ENCODE results near the gene TAF8.
A peak's percentile ranks its signal among the peaks of the same experiment; 100 is the strongest.

The TAF8 gene

DNA sequence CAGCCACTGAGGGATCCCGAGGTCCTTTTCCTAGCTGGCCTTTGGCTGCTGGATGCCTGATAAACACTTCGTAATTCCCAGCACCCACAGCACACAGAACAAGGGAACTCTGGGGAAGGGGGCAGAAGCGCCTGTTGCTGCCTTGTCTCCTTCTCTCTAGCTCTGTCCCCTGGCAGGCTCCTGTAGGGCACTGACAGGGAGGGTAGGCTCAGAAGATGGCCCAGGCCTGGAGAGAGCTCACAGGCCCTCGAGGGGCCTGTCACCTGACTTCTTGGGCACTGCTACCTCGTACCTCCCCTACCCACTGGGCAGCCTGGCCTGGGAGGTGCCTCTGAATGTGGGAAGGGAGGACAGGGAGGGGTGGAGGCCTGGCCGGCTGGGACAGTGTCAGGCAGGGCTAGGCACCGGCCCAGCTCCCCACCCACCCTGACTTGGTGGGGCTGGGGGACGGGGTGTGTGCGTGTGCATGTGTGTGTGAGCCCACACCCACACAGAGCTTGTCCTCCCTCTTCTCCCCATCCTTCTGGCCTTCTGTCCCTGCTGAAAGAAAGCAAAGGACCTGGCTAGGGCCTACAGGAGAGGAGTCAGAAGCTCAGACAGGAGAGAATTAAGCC lies 74.0 kb downstream of the TAF8 start:
- DNase-seq (ENCODE audit: low spot score), result no peak

DNA sequence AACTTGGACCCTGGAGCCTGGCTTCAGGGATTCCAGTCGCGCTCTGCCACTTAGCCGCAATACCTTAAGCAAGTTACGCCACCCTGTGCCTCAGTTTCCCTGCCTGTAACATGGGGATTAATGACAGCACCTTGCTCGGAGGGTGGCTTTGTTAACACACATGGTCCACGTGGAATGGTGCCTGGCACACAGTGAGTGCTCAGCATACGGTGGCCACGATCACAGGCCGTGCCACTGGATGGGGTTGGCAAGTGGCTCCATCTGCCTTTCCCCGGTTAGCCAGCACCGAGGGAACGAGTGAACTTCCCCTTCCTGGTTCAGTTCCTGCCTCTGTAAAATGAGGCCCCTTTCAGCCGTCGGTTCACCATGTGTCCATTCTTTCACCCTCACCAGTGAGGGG lies 74.9 kb downstream of the TAF8 start:
- DNase-seq (ENCODE audit: low spot score), result no peak

DNA sequence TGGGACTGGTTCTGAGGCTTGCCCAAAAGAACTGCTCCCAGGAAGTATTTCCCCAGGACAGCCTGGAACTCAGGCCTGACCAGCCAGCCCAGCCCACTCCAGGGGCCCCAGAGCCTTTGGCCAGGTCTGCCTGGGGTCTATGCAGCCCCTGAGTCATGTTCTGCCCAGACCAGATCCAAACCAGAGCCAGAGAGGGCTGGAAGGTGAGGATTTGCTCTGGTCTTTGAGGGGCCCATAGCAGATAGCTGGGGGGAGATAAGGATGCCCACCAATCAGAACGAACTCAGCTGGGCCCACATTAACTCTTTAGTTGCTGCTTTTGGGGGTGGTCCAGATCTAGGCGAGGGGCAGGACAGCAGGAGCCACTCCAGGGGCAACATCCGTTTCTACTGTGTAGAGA lies 75.3 kb downstream of the TAF8 start:
- no peak for DNase-seq (ENCODE audit: low spot score)

DNA sequence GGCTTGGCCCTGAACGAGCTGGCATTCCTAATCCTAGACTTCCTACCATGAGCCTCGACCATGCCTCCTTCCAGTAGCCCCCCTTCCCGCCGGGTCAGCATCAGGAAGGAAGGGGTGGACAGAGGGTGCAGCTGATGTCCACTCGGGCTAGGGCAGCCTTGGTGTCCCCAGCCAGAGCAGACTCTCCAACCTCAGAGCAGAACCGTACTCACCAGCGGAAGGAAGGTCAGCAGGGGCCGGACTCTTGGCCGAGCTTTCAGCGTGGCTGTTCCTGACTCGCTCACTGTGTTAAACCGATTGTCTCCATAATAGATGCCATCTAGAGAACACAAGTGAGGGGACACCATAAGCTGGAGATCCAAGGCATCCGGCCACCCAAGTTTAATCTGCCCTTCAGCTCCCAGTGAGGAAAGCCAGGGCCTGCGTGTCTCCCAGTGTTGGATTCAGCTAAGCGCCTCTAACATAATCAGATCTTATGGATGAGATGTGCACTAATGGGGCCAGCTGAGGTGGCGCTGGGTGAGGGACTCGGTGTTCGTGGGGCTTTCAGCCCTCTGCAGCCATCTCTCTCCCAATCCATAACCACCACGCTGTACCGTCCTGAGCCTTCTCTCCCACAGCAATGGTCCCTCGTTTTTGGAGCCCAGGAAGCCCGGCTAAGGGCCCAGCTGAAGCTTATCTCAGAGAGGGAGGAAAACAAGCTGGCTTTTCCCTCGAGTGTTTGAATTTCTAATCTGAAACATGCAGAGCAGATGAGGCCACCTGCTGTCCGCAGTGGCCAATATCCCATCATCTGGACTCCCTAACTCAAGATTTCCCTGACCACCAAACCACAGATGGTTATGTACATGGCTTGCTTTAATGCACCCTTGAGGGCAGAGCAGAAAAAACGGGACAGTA lies 78.4 kb downstream of the TAF8 start:
- DNase-seq (ENCODE audit: low spot score), result no peak

DNA sequence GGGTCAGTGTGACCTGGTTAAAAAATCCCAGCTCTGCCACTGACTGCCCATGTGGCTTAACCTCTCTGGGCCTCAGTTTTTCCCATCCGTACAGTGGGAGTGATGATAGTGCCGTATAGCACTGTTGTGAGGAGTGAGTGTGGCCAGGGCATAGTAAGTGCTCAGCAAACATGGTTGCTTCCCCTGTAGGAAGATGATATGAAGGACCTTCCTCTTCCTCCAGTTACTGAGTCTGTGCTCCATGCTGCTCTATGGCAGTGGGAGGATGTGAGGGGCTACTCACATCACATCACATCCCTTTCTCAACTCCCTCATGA lies 79.0 kb downstream of the TAF8 start:
- DNase-seq (ENCODE audit: low spot score), result no peak

DNA sequence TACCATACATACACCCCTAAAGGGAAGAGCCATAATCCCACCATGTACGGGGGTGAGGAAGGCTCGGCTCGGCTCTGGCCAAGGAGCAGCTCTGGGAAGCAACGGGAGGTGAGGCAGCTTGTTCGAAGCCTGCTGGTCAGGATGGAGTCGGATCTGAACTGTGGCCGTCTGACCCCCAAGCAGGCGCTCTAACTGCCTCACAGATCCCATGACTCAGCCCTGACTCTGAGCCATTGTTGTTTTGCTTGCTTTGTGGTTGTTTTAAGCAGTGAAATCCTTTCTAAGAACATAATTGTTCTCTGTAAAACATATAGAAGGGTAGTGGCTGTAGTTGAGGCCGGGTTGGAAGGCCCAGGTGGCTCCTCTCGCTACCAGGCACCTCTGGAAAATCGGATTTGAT lies 81.2 kb downstream of the TAF8 start:
- DNase-seq (ENCODE audit: low spot score), result peak; percentile 83

DNA sequence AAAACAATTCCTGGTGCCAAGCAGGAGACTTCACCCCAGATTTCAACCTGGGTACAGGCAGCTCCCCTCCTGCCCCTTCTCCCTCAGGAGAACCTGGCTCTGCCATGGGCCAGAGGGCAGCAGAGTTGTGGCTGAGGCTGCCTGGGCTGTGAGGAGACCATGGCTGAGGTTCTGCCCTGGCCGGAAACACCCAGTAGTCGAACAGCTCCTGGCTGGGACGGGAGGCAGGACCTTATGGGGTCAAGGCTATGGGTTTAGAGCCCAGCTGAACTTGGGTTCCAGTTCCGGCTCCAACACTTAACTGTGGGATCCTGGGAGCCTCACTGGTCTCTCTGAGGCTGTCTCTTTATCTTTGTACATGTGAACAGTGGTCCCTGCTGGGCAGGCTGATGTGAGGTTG lies 83.6 kb downstream of the TAF8 start:
- no peak for DNase-seq (ENCODE audit: low spot score)

DNA sequence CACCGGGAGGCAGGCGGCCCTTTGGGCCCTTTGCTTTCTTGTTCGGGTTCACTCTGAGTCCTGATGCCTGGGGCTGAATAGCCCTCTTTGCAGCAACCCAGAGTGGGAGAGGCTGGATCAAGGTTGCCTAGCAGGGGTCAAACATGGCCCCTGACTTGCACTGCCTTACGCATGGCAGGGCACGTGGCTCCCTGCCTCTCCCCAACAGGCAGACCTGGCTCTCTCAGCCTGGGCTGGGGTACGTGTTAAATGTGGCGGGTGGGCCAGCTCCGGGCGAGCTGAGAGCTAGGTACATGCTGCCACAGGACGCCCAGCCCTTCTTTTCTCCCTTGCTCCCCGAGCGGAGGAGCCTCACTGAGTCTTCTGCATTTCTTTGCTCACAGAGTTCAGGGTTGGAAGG lies 84.8 kb downstream of the TAF8 start:
- no peak for DNase-seq (ENCODE audit: low spot score)

DNA sequence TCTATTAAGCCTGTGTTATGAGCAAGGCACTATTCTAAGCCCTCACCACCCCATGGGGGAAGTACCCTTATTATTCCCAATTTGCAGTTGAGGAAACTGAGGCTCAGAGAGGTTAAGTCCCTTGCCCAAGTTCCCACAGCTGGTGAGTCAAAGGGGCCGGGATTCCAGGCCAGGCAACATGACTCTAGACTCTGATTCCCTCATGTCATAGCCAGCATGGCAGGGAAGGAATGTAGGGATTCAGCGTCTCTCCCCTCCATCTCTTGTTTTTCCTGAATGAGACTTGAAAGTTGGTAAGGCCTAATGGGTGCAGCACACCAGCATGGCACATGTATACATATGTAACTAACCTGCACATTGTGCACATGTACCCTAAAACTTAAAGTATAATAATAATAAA lies 85.4 kb downstream of the TAF8 start:
- no peak for DNase-seq (ENCODE audit: low spot score)

DNA sequence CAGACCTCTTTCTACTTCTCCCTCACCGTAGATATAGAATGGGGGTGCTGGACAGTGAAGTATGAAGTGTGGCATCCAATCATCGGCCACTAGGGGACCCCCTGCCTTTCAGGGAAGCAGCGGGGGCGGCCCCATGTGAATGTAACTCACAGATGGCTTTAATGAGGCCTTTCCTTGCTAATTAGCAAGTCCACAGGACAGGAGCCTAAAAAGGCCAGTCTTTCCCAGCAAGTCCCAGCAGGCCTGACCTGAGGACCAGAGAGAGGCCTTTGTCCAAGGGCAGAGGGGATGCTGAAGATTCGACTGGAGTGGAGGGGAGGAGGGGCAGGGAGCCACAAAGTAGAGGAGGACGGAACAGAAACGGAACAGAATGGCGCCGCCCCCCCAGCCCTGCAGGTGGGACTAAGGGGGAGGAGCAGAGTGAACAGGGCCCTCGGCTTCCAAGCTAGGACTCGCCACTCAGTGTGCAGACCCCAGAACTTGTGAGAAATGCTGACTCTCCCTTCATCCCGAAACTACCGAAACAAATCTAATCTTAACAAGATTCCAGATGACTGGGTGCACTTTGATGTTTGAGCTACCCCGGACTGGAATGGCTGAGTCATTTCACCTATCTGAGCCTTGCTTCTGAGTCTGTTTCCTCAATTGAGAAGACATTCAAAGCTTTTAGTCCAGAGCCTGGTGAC lies 86.3 kb downstream of the TAF8 start:
- peak; percentile 61 for DNase-seq (ENCODE audit: low spot score)

Measured in AG20443 (cell line).